ENCODE measurements around the gene PTPRG.

DNA sequence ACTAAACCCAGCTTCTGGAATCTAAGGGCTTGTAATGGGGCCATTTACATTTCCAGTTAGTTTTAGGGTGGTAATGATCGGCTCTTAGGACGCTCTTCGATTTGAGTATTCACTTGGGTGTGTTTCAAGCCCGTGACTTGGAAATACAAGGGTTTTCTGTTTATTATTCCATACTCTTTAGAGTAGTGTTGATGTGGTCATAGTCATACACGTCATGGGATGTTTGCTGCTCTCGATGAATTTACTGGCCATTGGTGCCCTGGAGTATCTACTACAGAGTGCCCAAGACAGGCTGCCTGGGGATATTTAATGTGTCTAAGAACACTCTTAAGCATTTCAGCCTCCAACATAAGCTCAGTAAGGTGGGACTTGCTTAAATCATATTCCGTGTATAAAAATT lies 64.1 kb downstream of the PTPRG start:
- no peak for TF ChIP-seq CTCF (IDR thresholded peaks at IDR 0.05)
- TF ChIP-seq POLR2A (IDR thresholded peaks at IDR 0.05) = no peak

Measured in body of pancreas (tissue), 4 donors.